ENCODE data around the gene PKN1.
A peak's percentile ranks its signal among the peaks of the same experiment; 100 is the strongest.

PKN1 gene

GRCh38 chr19:14430712-14431111 is 2.4 kb upstream of the PKN1 start:
- no peaks in the 10 kb centered on the region for H3K9me3 ChIP-seq (ENCODE audit: insufficient read depth, low read depth, low read length)
- H3K27ac ChIP-seq (ENCODE audit: low read depth, low read length), result no peak overlapping the region
- H3K14ac ChIP-seq (ENCODE audit: low read length), result no peak overlapping the region
- no peak for DNase-seq
- H3K9ac ChIP-seq (ENCODE audit: low read length), result no peak overlapping the region
- no CpG with 5 or more reads among the region's 3 CpGs for WGBS (ENCODE audit: extremely low coverage, insufficient coverage, insufficient read length)
- H3K18ac ChIP-seq (ENCODE audit: low read length), result no peak overlapping the region
- peaks cover 7% of the 10 kb centered on the region for H3K79me1 ChIP-seq (ENCODE audit: low read length)
- peaks cover 2% of the 10 kb centered on the region for H3K79me2 ChIP-seq (ENCODE audit: control insufficient read depth, insufficient read depth, low read length, poor library complexity)
- H3K4me1 ChIP-seq (ENCODE audit: control insufficient read depth in 1 of 2, insufficient read depth in 2 of 2, low read length in 2 of 2), result peaks cover 8 to 16% of the 10 kb centered on the region in 2 experiments
- H2AFZ ChIP-seq (ENCODE audit: insufficient read depth, low read length, poor library complexity), result no peak overlapping the region
- H3K4me3 ChIP-seq (ENCODE audit: low read depth, low read length), result no peak overlapping the region
- H3K4ac ChIP-seq (ENCODE audit: low read depth, low read length), result no peak overlapping the region
- H2BK5ac ChIP-seq (ENCODE audit: low read depth, low read length, poor library complexity), result no peak overlapping the region
- no peak overlapping the region for H3K23ac ChIP-seq (ENCODE audit: low read length)
- H4K12ac ChIP-seq (ENCODE audit: low read depth, low read length), result no peak overlapping the region
- no peaks in the 10 kb centered on the region for H3K36me3 ChIP-seq (ENCODE audit: control insufficient read depth in 1 of 2, insufficient read depth in 2 of 2, low read length in 2 of 2)
- H3K27me3 ChIP-seq (ENCODE audit: insufficient read depth, low read length), result no peaks in the 10 kb centered on the region
- H2BK120ac ChIP-seq (ENCODE audit: insufficient read depth, low read length, poor library complexity), result no peak overlapping the region
- no peak overlapping the region for H4K8ac ChIP-seq (ENCODE audit: low read depth, low read length)
- no peak overlapping the region for H2AK5ac ChIP-seq (ENCODE audit: low read length)
- no peak overlapping the region for H4K91ac ChIP-seq (ENCODE audit: low read depth, low read length)
- no peak overlapping the region for H3K4me2 ChIP-seq (ENCODE audit: low read length)
- no peak overlapping the region for H2BK12ac ChIP-seq (ENCODE audit: low read length)

- Histone ChIP-seq H2BK120ac (ENCODE audit: insufficient read depth, low read length, poor library complexity) (no peak overlapping the region), H3K4me3 (ENCODE audit: low read depth, low read length) (peak overlapping the region; percentile 74), H2BK12ac (ENCODE audit: low read length) (no peak overlapping the region), H3K23ac (ENCODE audit: low read length) (no peak overlapping the region), H3K9ac (ENCODE audit: low read length) (peak overlapping the region; percentile 70), H4K12ac (ENCODE audit: low read depth, low read length) (no peak overlapping the region), H4K91ac (ENCODE audit: low read depth, low read length) (peak overlapping the region; percentile 33), H3K9me3 (ENCODE audit: insufficient read depth, low read depth, low read length) (no peaks in the 10 kb centered on the region), H3K79me1 (ENCODE audit: low read length) (peaks cover 7% of the 10 kb centered on the region), H3K27me3 (ENCODE audit: insufficient read depth, low read length) (no peaks in the 10 kb centered on the region), H3K79me2 (ENCODE audit: control insufficient read depth, insufficient read depth, low read length, poor library complexity) (peaks cover 2% of the 10 kb centered on the region), H3K4ac (ENCODE audit: low read depth, low read length) (peak overlapping the region; percentile 31), H3K4me1 (ENCODE audit: control insufficient read depth in 1 of 2, insufficient read depth in 2 of 2, low read length in 2 of 2) (peaks cover 8 to 16% of the 10 kb centered on the region in 2 experiments), H3K18ac (ENCODE audit: low read length) (peak overlapping the region; percentile 49), H2AK5ac (ENCODE audit: low read length) (no peak overlapping the region), H3K36me3 (ENCODE audit: control insufficient read depth in 1 of 2, insufficient read depth in 2 of 2, low read length in 2 of 2) (peaks cover 0 to 2% of the 10 kb centered on the region in 2 experiments), H3K27ac (ENCODE audit: low read depth, low read length) (no peak overlapping the region), H3K14ac (ENCODE audit: low read length) (peak overlapping the region; percentile 41), H2BK5ac (ENCODE audit: low read depth, low read length, poor library complexity) (no peak overlapping the region), H2AFZ (ENCODE audit: insufficient read depth, low read length, poor library complexity) (peak overlapping the region; percentile 12), H4K8ac (ENCODE audit: low read depth, low read length) (peak overlapping the region; percentile 48), H3K4me2 (ENCODE audit: low read length) (peak overlapping the region; percentile 82)
- peak in 1 of 2 donors; percentile 3 for DNase-seq
- no CpG with 5 or more reads among the region's 52 CpGs for WGBS (ENCODE audit: extremely low coverage, insufficient coverage, insufficient read length)
Measured at GRCh38 chr19:14433554-14434501, 722 bp downstream of the PKN1 start.

GRCh38 chr19:14434543-14435319 is 1.6 kb downstream of the PKN1 start:
- no peak overlapping the region for H2BK5ac ChIP-seq (ENCODE audit: low read depth, low read length, poor library complexity)
- peak overlapping the region; percentile 27 for H2AK5ac ChIP-seq (ENCODE audit: low read length)
- H3K9ac ChIP-seq (ENCODE audit: low read length), result no peak overlapping the region
- H3K36me3 ChIP-seq (ENCODE audit: control insufficient read depth in 1 of 2, insufficient read depth in 2 of 2, low read length in 2 of 2), result peaks cover 0 to 2% of the 10 kb centered on the region in 2 experiments
- no peak overlapping the region for H3K4me2 ChIP-seq (ENCODE audit: low read length)
- H3K14ac ChIP-seq (ENCODE audit: low read length), result no peak overlapping the region
- DNase-seq, result peak; percentile 94 to 95
- H3K23ac ChIP-seq (ENCODE audit: low read length), result no peak overlapping the region
- no peak overlapping the region for H4K12ac ChIP-seq (ENCODE audit: low read depth, low read length)
- peak overlapping the region; percentile 23 for H4K8ac ChIP-seq (ENCODE audit: low read depth, low read length)
- H3K4ac ChIP-seq (ENCODE audit: low read depth, low read length), result no peak overlapping the region
- H3K27ac ChIP-seq (ENCODE audit: low read depth, low read length), result no peak overlapping the region
- no peak overlapping the region for H2BK12ac ChIP-seq (ENCODE audit: low read length)
- WGBS (ENCODE audit: extremely low coverage, insufficient coverage, insufficient read length), result no CpG with 5 or more reads among the region's 23 CpGs
- no peaks in the 10 kb centered on the region for H3K9me3 ChIP-seq (ENCODE audit: insufficient read depth, low read depth, low read length)
- H2AFZ ChIP-seq (ENCODE audit: insufficient read depth, low read length, poor library complexity), result no peak overlapping the region
- no peak overlapping the region for H3K18ac ChIP-seq (ENCODE audit: low read length)
- no peaks in the 10 kb centered on the region for H3K27me3 ChIP-seq (ENCODE audit: insufficient read depth, low read length)
- no peak overlapping the region for H3K4me3 ChIP-seq (ENCODE audit: low read depth, low read length)
- no peak overlapping the region for H4K91ac ChIP-seq (ENCODE audit: low read depth, low read length)
- H2BK120ac ChIP-seq (ENCODE audit: insufficient read depth, low read length, poor library complexity), result no peak overlapping the region
- peaks cover 7% of the 10 kb centered on the region for H3K79me1 ChIP-seq (ENCODE audit: low read length)
- H3K4me1 ChIP-seq (ENCODE audit: control insufficient read depth in 1 of 2, insufficient read depth in 2 of 2, low read length in 2 of 2), result peaks cover 8 to 16% of the 10 kb centered on the region in 2 experiments
- peaks cover 2% of the 10 kb centered on the region for H3K79me2 ChIP-seq (ENCODE audit: control insufficient read depth, insufficient read depth, low read length, poor library complexity)

DNA sequence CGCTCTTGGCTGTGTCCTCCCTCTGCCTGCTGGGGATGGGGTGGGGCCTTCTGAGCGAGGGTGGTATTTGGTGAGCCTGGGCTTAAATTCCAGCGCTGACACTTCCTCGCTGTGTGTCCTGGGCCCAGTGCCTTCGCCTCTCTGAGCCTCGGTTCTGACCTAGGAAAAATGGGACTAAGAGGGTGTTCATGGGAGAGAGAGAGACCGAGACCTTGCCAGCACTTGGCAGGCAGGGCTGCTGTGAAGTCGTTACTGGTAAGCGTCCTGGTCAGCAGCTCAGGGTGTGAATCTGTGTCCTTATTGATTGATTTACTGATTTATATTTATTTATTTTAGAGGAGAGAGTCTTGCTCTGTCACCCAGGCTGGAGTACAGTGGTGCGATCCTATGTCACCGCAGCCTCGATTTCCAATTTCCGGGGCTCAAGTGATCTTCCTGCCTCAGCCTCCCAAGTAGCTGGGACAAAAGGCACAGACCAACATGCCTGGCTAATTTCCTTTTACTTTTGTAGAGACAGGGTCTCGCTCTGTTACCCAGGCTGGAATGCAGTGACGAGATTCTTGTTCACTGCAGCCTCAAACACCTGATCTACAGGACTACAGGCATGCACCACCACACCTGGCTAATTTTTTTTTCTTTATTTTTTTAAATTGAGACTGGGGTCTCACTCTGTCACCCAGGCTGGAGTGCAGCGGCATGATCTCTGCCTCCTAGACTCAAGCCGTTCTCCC is 2.4 kb downstream of the PKN1 start:
- Histone ChIP-seq H3K27ac (ENCODE audit: low read depth, low read length) (no peak overlapping the region), H3K14ac (ENCODE audit: low read length) (no peak overlapping the region), H3K79me2 (ENCODE audit: control insufficient read depth, insufficient read depth, low read length, poor library complexity) (peaks cover 2% of the 10 kb centered on the region), H3K4ac (ENCODE audit: low read depth, low read length) (no peak overlapping the region), H3K79me1 (ENCODE audit: low read length) (peaks cover 7% of the 10 kb centered on the region), H3K23ac (ENCODE audit: low read length) (no peak overlapping the region), H4K91ac (ENCODE audit: low read depth, low read length) (no peak overlapping the region), H3K27me3 (ENCODE audit: insufficient read depth, low read length) (no peaks in the 10 kb centered on the region), H3K36me3 (ENCODE audit: control insufficient read depth in 1 of 2, insufficient read depth in 2 of 2, low read length in 2 of 2) (peaks cover 0 to 2% of the 10 kb centered on the region in 2 experiments), H4K8ac (ENCODE audit: low read depth, low read length) (no peak overlapping the region), H3K4me3 (ENCODE audit: low read depth, low read length) (no peak overlapping the region), H2BK12ac (ENCODE audit: low read length) (no peak overlapping the region), H2AK5ac (ENCODE audit: low read length) (no peak overlapping the region), H3K18ac (ENCODE audit: low read length) (no peak overlapping the region), H3K4me2 (ENCODE audit: low read length) (no peak overlapping the region), H2BK5ac (ENCODE audit: low read depth, low read length, poor library complexity) (no peak overlapping the region), H3K9me3 (ENCODE audit: insufficient read depth, low read depth, low read length) (no peaks in the 10 kb centered on the region), H2AFZ (ENCODE audit: insufficient read depth, low read length, poor library complexity) (no peak overlapping the region), H3K4me1 (ENCODE audit: control insufficient read depth in 1 of 2, insufficient read depth in 2 of 2, low read length in 2 of 2) (peaks cover 13 to 16% of the 10 kb centered on the region in 2 experiments), H3K9ac (ENCODE audit: low read length) (no peak overlapping the region), H4K12ac (ENCODE audit: low read depth, low read length) (no peak overlapping the region), H2BK120ac (ENCODE audit: insufficient read depth, low read length, poor library complexity) (no peak overlapping the region)
- no CpG with 5 or more reads among the region's 17 CpGs for WGBS (ENCODE audit: extremely low coverage, insufficient coverage, insufficient read length)
- DNase-seq, result peak in 1 of 2 donors; percentile 8

All from trophoblast cell (in vitro differentiated cells and primary cell).